Measurements from ENCODE around the gene SH3BP5.

The SH3BP5 gene

DNA sequence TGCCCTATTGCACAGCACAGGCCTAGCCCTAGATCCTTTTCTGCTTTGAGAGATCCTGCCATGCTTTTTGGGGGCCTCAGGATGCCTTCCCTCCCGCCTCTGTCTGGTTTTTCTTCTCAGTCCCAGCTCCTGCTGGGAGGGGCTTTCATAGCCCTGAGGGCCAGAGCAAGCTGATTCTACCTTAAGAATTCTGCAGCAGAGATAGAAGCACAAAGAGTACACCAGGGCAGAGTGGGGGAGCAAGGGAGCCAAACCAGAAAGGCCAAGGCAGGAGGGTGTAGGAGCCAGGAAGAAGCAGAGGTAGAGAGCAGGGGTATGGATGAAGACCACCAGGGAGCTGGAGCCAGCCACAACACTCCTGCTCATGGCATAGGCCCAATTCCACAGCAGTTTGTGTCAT is 18.1 kb downstream of the SH3BP5 start:
- H2AFZ ChIP-seq (ENCODE audit: low read length), result no peak overlapping the region
- H3K9me3 ChIP-seq (replicated peaks; ENCODE audit: insufficient read depth, low read length), result no peaks in the 10 kb centered on the region
- H3K27ac ChIP-seq (ENCODE audit: low read length), result no peak overlapping the region
- no peaks in the 10 kb centered on the region for H3K27me3 ChIP-seq (replicated peaks; ENCODE audit: insufficient read depth, low read length)
- no peaks in the 10 kb centered on the region for H3K9me2 ChIP-seq (replicated peaks; ENCODE audit: insufficient read depth, low read length)
- no peak overlapping the region for H3K9ac ChIP-seq (ENCODE audit: low read length)
- no peaks in the 10 kb centered on the region for H3K36me3 ChIP-seq (replicated peaks; ENCODE audit: insufficient read depth, low read length)
- H3K4me3 ChIP-seq (ENCODE audit: low read length), result no peak overlapping the region
- no peaks in the 10 kb centered on the region for H3F3A ChIP-seq (ENCODE audit: insufficient read depth, low read length)
- H3K4me1 ChIP-seq (ENCODE audit: low read length), result peaks cover 20% of the 10 kb centered on the region
- no peaks in the 10 kb centered on the region for H4K20me1 ChIP-seq (ENCODE audit: insufficient read depth, low read length)
- H3K4me2 ChIP-seq (ENCODE audit: low read depth, low read length), result no peak overlapping the region
- DNase-seq, result no peak
- H3K79me2 ChIP-seq (ENCODE audit: low read length), result no peaks in the 10 kb centered on the region
- TF ChIP-seq EZH2phosphoT487 (IDR thresholded peaks at IDR 0.05; ENCODE audit: low read length) (no peak), EZH2 (optimal IDR thresholded peaks at IDR 0.05; ENCODE audit: low read depth, low read length) (no peak)
- TF ChIP-seq, protein P1, sequence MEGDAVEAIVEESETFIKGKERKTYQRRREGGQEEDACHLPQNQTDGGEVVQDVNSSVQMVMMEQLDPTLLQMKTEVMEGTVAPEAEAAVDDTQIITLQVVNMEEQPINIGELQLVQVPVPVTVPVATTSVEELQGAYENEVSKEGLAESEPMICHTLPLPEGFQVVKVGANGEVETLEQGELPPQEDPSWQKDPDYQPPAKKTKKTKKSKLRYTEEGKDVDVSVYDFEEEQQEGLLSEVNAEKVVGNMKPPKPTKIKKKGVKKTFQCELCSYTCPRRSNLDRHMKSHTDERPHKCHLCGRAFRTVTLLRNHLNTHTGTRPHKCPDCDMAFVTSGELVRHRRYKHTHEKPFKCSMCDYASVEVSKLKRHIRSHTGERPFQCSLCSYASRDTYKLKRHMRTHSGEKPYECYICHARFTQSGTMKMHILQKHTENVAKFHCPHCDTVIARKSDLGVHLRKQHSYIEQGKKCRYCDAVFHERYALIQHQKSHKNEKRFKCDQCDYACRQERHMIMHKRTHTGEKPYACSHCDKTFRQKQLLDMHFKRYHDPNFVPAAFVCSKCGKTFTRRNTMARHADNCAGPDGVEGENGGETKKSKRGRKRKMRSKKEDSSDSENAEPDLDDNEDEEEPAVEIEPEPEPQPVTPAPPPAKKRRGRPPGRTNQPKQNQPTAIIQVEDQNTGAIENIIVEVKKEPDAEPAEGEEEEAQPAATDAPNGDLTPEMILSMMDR (IDR thresholded peaks at IDR 0.05; ENCODE audit: low read length), result no peak

DNA sequence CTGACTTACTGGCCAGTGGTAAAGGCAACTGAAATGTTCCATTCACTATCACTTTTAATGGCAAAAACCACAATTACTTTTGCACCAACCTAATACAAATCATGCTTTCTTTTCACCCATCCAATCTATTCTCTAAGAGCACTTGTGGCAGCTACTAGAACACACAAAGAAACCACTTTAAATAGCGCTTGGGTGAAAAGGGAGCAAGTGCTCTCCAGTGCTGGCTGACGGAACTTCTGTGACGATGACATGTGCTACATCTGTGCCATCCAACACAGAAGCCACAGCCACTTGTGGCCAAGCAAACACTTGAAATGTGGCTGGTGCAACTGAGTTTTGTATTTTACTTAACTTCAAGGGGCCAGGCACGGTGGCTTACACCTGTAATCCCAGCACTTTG is 18.9 kb downstream of the SH3BP5 start:
- DNase-seq, result no peak
- TF ChIP-seq EZH2phosphoT487 (IDR thresholded peaks at IDR 0.05; ENCODE audit: low read length), result no peak
- TF ChIP-seq, protein P1 (IDR thresholded peaks at IDR 0.05; ENCODE audit: low read length), result no peak
- TF ChIP-seq EZH2 (optimal IDR thresholded peaks at IDR 0.05; ENCODE audit: low read depth, low read length), result no peak
- Histone ChIP-seq H3K27ac (ENCODE audit: low read length) (no peak overlapping the region), H3K4me1 (ENCODE audit: low read length) (peaks cover 20% of the 10 kb centered on the region), H3F3A (ENCODE audit: insufficient read depth, low read length) (no peaks in the 10 kb centered on the region), H3K9me2 (replicated peaks; ENCODE audit: insufficient read depth, low read length) (no peaks in the 10 kb centered on the region), H3K4me2 (ENCODE audit: low read depth, low read length) (no peak overlapping the region), H3K4me3 (ENCODE audit: low read length) (no peak overlapping the region), H3K36me3 (replicated peaks; ENCODE audit: insufficient read depth, low read length) (no peaks in the 10 kb centered on the region), H2AFZ (ENCODE audit: low read length) (no peak overlapping the region), H3K27me3 (replicated peaks; ENCODE audit: insufficient read depth, low read length) (no peaks in the 10 kb centered on the region), H3K79me2 (ENCODE audit: low read length) (no peaks in the 10 kb centered on the region), H3K9me3 (replicated peaks; ENCODE audit: insufficient read depth, low read length) (no peaks in the 10 kb centered on the region), H3K9ac (ENCODE audit: low read length) (no peak overlapping the region), H4K20me1 (ENCODE audit: insufficient read depth, low read length) (no peaks in the 10 kb centered on the region)

DNA sequence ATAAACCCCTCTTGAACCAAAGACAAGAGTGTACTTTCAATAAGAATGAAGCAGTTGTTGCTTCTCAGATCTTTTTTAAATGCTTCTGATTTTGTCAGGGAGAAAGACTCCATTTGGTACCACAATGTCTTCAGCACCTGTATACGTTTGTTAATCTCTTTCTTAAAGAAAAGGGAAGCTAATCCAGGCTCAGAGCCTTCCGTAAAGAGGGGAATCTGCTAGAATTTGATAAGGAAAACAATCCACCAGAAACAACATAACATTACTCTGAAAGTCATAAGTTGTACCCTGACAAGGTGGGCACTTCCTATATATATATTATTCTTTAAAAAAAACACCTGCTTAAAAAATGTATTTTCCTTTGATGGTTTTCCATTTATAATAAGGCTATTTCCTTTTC is 19.8 kb downstream of the SH3BP5 start:
- Histone ChIP-seq H3K4me1 (ENCODE audit: low read length) (peaks cover 20% of the 10 kb centered on the region), H3K79me2 (ENCODE audit: low read length) (no peaks in the 10 kb centered on the region), H3K9me2 (replicated peaks; ENCODE audit: insufficient read depth, low read length) (no peaks in the 10 kb centered on the region)

More for the DNA sequence above, 19.8 kb downstream of the SH3BP5 start:
- Histone ChIP-seq H3K4me3 (ENCODE audit: low read length) (no peak overlapping the region), H3K27ac (ENCODE audit: low read length) (no peak overlapping the region), H3K36me3 (replicated peaks; ENCODE audit: insufficient read depth, low read length) (no peaks in the 10 kb centered on the region), H3K27me3 (replicated peaks; ENCODE audit: insufficient read depth, low read length) (no peaks in the 10 kb centered on the region), H3K9me3 (replicated peaks; ENCODE audit: insufficient read depth, low read length) (no peaks in the 10 kb centered on the region), H3K4me2 (ENCODE audit: low read depth, low read length) (no peak overlapping the region), H3K9ac (ENCODE audit: low read length) (no peak overlapping the region), H4K20me1 (ENCODE audit: insufficient read depth, low read length) (no peaks in the 10 kb centered on the region), H3F3A (ENCODE audit: insufficient read depth, low read length) (no peaks in the 10 kb centered on the region), H2AFZ (ENCODE audit: low read length) (no peak overlapping the region)
- TF ChIP-seq, protein P1 (IDR thresholded peaks at IDR 0.05; ENCODE audit: low read length), result no peak
- TF ChIP-seq EZH2phosphoT487 (IDR thresholded peaks at IDR 0.05; ENCODE audit: low read length) (no peak), EZH2 (optimal IDR thresholded peaks at IDR 0.05; ENCODE audit: low read depth, low read length) (no peak)
- no peak for DNase-seq
